Osteoblast (primary cell): Measurements from ENCODE around the gene CPN2. TPM values are rescaled to one million over a fixed set of nuclear protein-coding genes. Genes with fewer than 3 reads are reported as not detected.

Source experiments
- DNase-seq: peaks from one replicate; pipeline ENCODE4 v3.0.0; 2011; ENCODE audit warnings: low spot score, mixed read lengths; ENCODE audit not compliant: insufficient read length; ENCODE audit errors: missing footprints
- H2AFZ ChIP-seq: 2 replicates; pipeline ENCODE4 v1.6.0; 2011; ENCODE audit warnings: mild to moderate bottlenecking, low read length
- H3K27ac ChIP-seq: 2 replicates; pipeline ENCODE4 v1.5.1; 2011; ENCODE audit warnings: mild to moderate bottlenecking, low read depth, low read length, moderate library complexity
- H3K27me3 ChIP-seq: 2 replicates; pipeline ENCODE4 v1.6.0; 2012; ENCODE audit warnings: mild to moderate bottlenecking, control low read depth, inconsistent platforms, low read length, moderate library complexity; ENCODE audit not compliant: insufficient read depth
- H3K36me3 ChIP-seq: 2 replicates; pipeline ENCODE4 v1.5.1; 2011; ENCODE audit warnings: mild to moderate bottlenecking, low read length, control low read depth, moderate library complexity; ENCODE audit not compliant: insufficient read depth
- H3K4me1 ChIP-seq: 2 replicates; pipeline ENCODE4 v1.5.1; 2011; ENCODE audit warnings: mild to moderate bottlenecking, low read length, control low read depth, moderate library complexity; ENCODE audit not compliant: insufficient read depth
- H3K4me2 ChIP-seq: 2 replicates; pipeline ENCODE4 v1.6.0; 2011; ENCODE audit warnings: mild to moderate bottlenecking, low read length; ENCODE audit not compliant: insufficient read depth
- H3K4me3 ChIP-seq: fragments of 200-600 bp; sonication (generic); 3 replicates; pipeline ENCODE4 v1.5.1; 2012; ENCODE audit warnings: mild to moderate bottlenecking, low read length, inconsistent platforms; ENCODE audit not compliant: insufficient read depth
- H3K79me2 ChIP-seq: 2 replicates; pipeline ENCODE4 v1.6.0; 2012; ENCODE audit warnings: mild to moderate bottlenecking, low read length, control low read depth, inconsistent platforms; ENCODE audit not compliant: insufficient read depth
- H3K9me3 ChIP-seq: 2 replicates; pipeline ENCODE4 v1.5.1; 2011; ENCODE audit warnings: low read depth, low read length, control low read depth
- H4K20me1 ChIP-seq: 2 replicates; pipeline ENCODE4 v1.6.0; 2012; ENCODE audit warnings: mild to moderate bottlenecking, low read length, control low read depth; ENCODE audit not compliant: insufficient read depth
- CTCF ChIP-seq: IDR thresholded peaks from 2 replicates; pipeline ENCODE4 v1.5.1; 2011; ENCODE audit warnings: mild to moderate bottlenecking, low read depth, low read length, moderate library complexity; ENCODE audit errors: extremely low read depth
- total RNA-seq: library from RNA; depleted of rRNA; stranded (reverse); fragments of >200 nt; gene quantifications from 2 replicates; pipeline ENCODE4 v1.2.3, GENCODE V29; 2012

CPN2 gene
- total RNA-seq, 1 donor = under 0.01 TPM

DNA sequence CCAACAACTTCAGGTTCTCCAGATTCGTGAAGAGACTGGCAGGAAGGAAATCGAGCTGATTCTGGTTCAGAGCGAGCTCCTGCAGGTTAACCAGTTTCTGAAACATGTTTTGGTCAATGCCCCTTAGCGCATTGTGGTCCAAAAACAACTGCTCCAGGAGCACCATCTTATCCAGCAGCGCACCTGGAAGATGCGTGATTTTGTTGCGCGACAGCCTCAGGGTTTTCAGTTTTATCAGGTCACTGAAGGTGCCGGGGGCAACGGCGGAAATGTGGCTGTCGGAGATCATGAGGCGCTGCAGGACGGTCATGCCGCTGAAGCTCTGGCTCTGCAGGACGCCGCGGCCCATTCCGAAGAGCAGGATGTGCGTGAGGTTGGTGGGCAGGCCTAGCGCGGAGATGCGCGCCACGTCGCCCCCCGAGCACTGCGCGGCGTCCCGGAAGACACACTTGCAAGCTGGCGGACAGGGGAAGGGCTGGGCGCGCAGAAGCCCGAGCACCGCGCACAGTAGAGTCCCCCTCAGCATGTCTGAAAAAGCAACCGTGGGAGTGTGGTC lies 46.7 kb upstream of the CPN2 start:
- Histone ChIP-seq H2AFZ (peak overlapping the region; percentile 6), H3K27ac (no peak overlapping the region), H3K79me2 (no peaks in the 10 kb centered on the region), H4K20me1 (no peaks in the 10 kb centered on the region), H3K36me3 (no peaks in the 10 kb centered on the region), H3K4me1 (peaks cover 3% of the 10 kb centered on the region), H3K27me3 (peaks cover 3% of the 10 kb centered on the region), H3K4me2 (peak overlapping the region; percentile 55), H3K4me3 (peak overlapping the region; percentile 49), H3K9me3 (no peaks in the 10 kb centered on the region)
- TF ChIP-seq CTCF = no peak
- peak; percentile 88 for DNase-seq

- no peak for DNase-seq
- H4K20me1 ChIP-seq = no peaks in the 10 kb centered on the region
- H3K27ac ChIP-seq = no peak overlapping the region
- H2AFZ ChIP-seq = no peak overlapping the region
- no peak for TF ChIP-seq CTCF
- H3K36me3 ChIP-seq = no peaks in the 10 kb centered on the region
- peak overlapping the region; percentile 55 for H3K4me2 ChIP-seq
- H3K9me3 ChIP-seq = no peaks in the 10 kb centered on the region
- H3K79me2 ChIP-seq = no peaks in the 10 kb centered on the region
- H3K27me3 ChIP-seq = peaks cover 5% of the 10 kb centered on the region
- peaks cover 3% of the 10 kb centered on the region for H3K4me1 ChIP-seq
- no peak overlapping the region for H3K4me3 ChIP-seq
These were observed 46.0 kb upstream of the CPN2 start for GRCh38 chr3:194396859-194397756.

DNA sequence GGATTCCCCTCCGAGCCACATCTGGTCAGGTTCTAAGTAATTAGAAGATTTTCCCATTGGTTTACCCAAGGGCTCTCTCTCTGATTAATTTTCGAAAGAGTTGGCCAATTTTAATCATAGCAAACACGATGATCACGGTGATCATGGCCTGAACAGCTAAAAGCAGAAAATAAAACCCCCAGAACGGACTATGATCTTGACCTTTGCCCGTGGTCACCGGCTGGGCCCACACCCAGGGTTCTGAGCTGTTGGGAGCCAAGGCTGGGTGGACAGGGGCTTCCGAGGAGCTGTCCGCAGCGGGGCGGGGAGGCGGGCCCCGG lies 45.4 kb upstream of the CPN2 start:
- H3K4me2 ChIP-seq = no peak overlapping the region
- H2AFZ ChIP-seq = no peak overlapping the region
- no peak overlapping the region for H3K27ac ChIP-seq
- DNase-seq = no peak
- H4K20me1 ChIP-seq = no peaks in the 10 kb centered on the region
- H3K4me3 ChIP-seq = no peak overlapping the region
- H3K27me3 ChIP-seq = peaks cover 5% of the 10 kb centered on the region
- no peaks in the 10 kb centered on the region for H3K9me3 ChIP-seq
- peaks cover 3% of the 10 kb centered on the region for H3K4me1 ChIP-seq
- TF ChIP-seq CTCF = no peak
- no peaks in the 10 kb centered on the region for H3K79me2 ChIP-seq
- H3K36me3 ChIP-seq = no peaks in the 10 kb centered on the region

- no peak overlapping the region for H3K4me2 ChIP-seq
- no peak overlapping the region for H3K4me3 ChIP-seq
- H3K79me2 ChIP-seq = no peaks in the 10 kb centered on the region
- no peaks in the 10 kb centered on the region for H3K36me3 ChIP-seq
- no peaks in the 10 kb centered on the region for H4K20me1 ChIP-seq
- no peak overlapping the region for H2AFZ ChIP-seq
- H3K27me3 ChIP-seq = peaks cover 5% of the 10 kb centered on the region
- no peak for TF ChIP-seq CTCF
- H3K4me1 ChIP-seq = peaks cover 3% of the 10 kb centered on the region
- no peaks in the 10 kb centered on the region for H3K9me3 ChIP-seq
- H3K27ac ChIP-seq = no peak overlapping the region
- DNase-seq = no peak
These were observed 44.8 kb upstream of the CPN2 start for GRCh38 chr3:194395778-194396538.
